ENCODE measurements around the gene C1S.
A peak's percentile ranks its signal among the peaks of the same experiment; 100 is the strongest.

C1S gene

DNA sequence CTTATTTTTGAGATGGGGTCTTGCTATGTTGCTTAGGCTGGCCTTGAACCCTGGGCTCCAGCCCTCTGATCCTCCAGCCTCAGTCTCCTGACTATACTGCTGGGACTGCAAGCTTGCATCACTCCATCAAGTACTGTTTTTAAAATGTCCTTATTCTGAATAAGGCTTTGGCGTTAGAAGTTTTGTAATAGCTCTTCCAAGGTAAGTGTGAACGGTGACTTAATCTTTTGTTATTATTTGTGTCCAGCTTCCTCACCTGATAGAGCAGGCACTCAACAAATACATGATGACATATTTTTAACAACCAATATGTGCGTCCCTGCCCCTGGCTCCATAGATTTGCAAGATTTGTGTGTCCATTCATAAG is 47.1 kb downstream of the C1S start:
- Histone ChIP-seq H3K27me3 (ENCODE audit: insufficient read depth, low read length, poor library complexity, severe bottlenecking) (no peaks in the 10 kb centered on the region), H3F3A (ENCODE audit: low read depth) (peaks cover 4% of the 10 kb centered on the region; the same call in 1 of the 2 replicates), H3K9me3 (ENCODE audit: insufficient read depth, low read depth, low read length) (peaks cover 6% of the 10 kb centered on the region; the same call in 1 of the 2 replicates), H4K20me1 (ENCODE audit: insufficient read depth, low read length, poor library complexity, severe bottlenecking) (peaks cover 8% of the 10 kb centered on the region), H3K36me3 (ENCODE audit: insufficient read depth, low read length) (no peaks in the 10 kb centered on the region), H3K4me3 (ENCODE audit: low read length, poor library complexity, severe bottlenecking) (peak overlapping the region; percentile 93), H3K79me2 (ENCODE audit: insufficient read depth, low read length) (peaks cover 29% of the 10 kb centered on the region), H3K4me1 (ENCODE audit: insufficient read depth, low read length, poor library complexity, severe bottlenecking) (peaks cover 29% of the 10 kb centered on the region), H2AFZ (ENCODE audit: low read length) (peak overlapping the region; percentile 74; the same call in 1 of the 2 replicates), H3K9me2 (replicated peaks; ENCODE audit: low read depth, low read length) (no peaks in the 10 kb centered on the region), H3K9ac (ENCODE audit: low read depth, low read length, poor library complexity, severe bottlenecking) (peak overlapping the region; percentile 97), H3K4me2 (ENCODE audit: low read depth, low read length, poor library complexity, severe bottlenecking) (peak overlapping the region; percentile 82)
- TF ChIP-seq EZH2phosphoT487 (IDR thresholded peaks at IDR 0.05; ENCODE audit: borderline replicate concordance) (no peak), CTCF (conservative IDR thresholded peaks at IDR 0.05; ENCODE audit: low read length) (no peak)

GRCh38 chr12:7108003-7108795 is 47.7 kb downstream of the C1S start:
- Histone ChIP-seq H3K4me1 (ENCODE audit: insufficient read depth, low read length, poor library complexity, severe bottlenecking) (peaks cover 23% of the 10 kb centered on the region), H3K27me3 (ENCODE audit: insufficient read depth, low read length, poor library complexity, severe bottlenecking) (no peaks in the 10 kb centered on the region), H3K9me3 (ENCODE audit: insufficient read depth, low read depth, low read length) (peaks cover 6% of the 10 kb centered on the region; the same call in 1 of the 2 replicates), H3K36me3 (ENCODE audit: insufficient read depth, low read length) (no peaks in the 10 kb centered on the region), H3K4me3 (ENCODE audit: low read length, poor library complexity, severe bottlenecking) (peak overlapping the region; percentile 93), H3K79me2 (ENCODE audit: insufficient read depth, low read length) (peaks cover 29% of the 10 kb centered on the region), H3F3A (ENCODE audit: low read depth) (peaks cover 4% of the 10 kb centered on the region; the same call in 1 of the 2 replicates), H2AFZ (ENCODE audit: low read length) (peak overlapping the region; percentile 74), H4K20me1 (ENCODE audit: insufficient read depth, low read length, poor library complexity, severe bottlenecking) (peaks cover 8% of the 10 kb centered on the region), H3K4me2 (ENCODE audit: low read depth, low read length, poor library complexity, severe bottlenecking) (peak overlapping the region; percentile 82), H3K9ac (ENCODE audit: low read depth, low read length, poor library complexity, severe bottlenecking) (peak overlapping the region; percentile 97), H3K9me2 (replicated peaks; ENCODE audit: low read depth, low read length) (no peaks in the 10 kb centered on the region)
- TF ChIP-seq CTCF (conservative IDR thresholded peaks at IDR 0.05; ENCODE audit: low read length) = no peak
- no peak for TF ChIP-seq EZH2phosphoT487 (IDR thresholded peaks at IDR 0.05; ENCODE audit: borderline replicate concordance)

DNA sequence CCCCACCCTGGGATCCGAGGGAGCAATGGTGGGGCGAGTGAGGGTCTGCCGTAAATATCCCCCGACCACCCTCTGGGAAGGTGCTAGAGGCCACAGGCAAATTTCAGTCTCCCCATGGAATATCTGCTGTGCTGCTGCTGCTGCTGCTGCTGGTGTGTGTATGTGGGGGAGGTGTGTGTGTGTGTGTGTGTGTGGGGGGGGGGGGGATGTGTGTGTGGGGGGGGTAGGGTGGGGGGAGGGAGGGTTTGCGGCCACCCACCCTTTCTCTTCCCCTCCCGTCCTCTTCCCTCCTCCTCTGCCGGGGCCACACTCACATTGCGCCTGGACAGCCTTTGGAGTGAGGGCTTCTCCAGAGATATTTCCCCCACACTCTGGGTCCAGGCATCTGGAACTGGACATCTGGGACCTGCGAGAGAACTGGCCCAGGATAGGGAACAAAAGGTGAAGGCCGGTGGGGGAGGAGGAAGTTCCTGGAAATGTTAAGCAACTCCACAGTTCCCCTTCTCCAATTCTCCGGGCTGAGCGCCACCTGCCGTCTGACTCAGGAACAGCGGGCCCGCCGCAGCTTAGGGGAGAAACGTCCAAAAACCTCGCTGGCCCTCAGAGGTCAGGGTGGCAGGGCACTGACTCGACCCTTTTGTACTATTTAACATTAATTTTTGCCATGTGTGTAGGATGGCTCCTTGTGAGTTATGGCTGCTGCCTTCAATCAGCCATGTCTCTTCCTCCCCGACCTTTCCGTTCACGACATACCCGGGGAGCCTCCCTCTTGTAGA is 48.5 kb downstream of the C1S start, which contains the start of gene C1RL:
Gene C1RL, minus strand, starts transcription at position 419 of the 776 bp plus-strand sequence. Its CDS starts 34 bp downstream, at position 385.
- Histone ChIP-seq H3F3A (ENCODE audit: low read depth) (peaks cover 4% of the 10 kb centered on the region; the same call in 1 of the 2 replicates), H3K9me3 (ENCODE audit: insufficient read depth, low read depth, low read length) (peaks cover 6% of the 10 kb centered on the region; the same call in 1 of the 2 replicates), H3K4me3 (ENCODE audit: low read length, poor library complexity, severe bottlenecking) (peak within 1 kb of the TSS; percentile 93), H3K4me2 (ENCODE audit: low read depth, low read length, poor library complexity, severe bottlenecking) (peak within 1 kb of the TSS; percentile 82), H3K9ac (ENCODE audit: low read depth, low read length, poor library complexity, severe bottlenecking) (peak within 1 kb of the TSS; percentile 97), H3K27me3 (ENCODE audit: insufficient read depth, low read length, poor library complexity, severe bottlenecking) (no peaks in the 10 kb centered on the region), H2AFZ (ENCODE audit: low read length) (peak within 1 kb of the TSS; percentile 74), H3K36me3 (ENCODE audit: insufficient read depth, low read length) (no peaks in the 10 kb centered on the region), H3K79me2 (ENCODE audit: insufficient read depth, low read length) (peaks cover 29% of the 10 kb centered on the region), H3K4me1 (ENCODE audit: insufficient read depth, low read length, poor library complexity, severe bottlenecking) (peaks cover 21% of the 10 kb centered on the region), H4K20me1 (ENCODE audit: insufficient read depth, low read length, poor library complexity, severe bottlenecking) (peaks cover 11% of the 10 kb centered on the region), H3K9me2 (replicated peaks; ENCODE audit: low read depth, low read length) (no peaks in the 10 kb centered on the region)
- peak; percentile 94 for TF ChIP-seq CTCF (conservative IDR thresholded peaks at IDR 0.05; ENCODE audit: low read length)
- TF ChIP-seq EZH2phosphoT487 (IDR thresholded peaks at IDR 0.05; ENCODE audit: borderline replicate concordance) = no peak

Measured in Loucy (cell line).